HEK293 (cell line): Measurements from ENCODE around the gene PLAC1.
A peak's percentile ranks its signal among the peaks of the same experiment; 100 is the strongest.

ENCODE experiments used
- CTCF ChIA-PET: fragments of 350-600 bp; formaldehyde crosslinking; extraction: SDS; loops from one replicate; lab custom pipeline; 2021; ENCODE audit warnings: antibody characterized with exemption; lab: Yijun Ruan, JAX
- POLR2A ChIA-PET: fragments of 300-600 bp; formaldehyde crosslinking; extraction: SDS; loops from one replicate; lab custom pipeline; 2020; ENCODE audit warnings: antibody characterized with exemption, inconsistent platforms; lab: Yijun Ruan, JAX
- H3K27ac ChIP-seq: fragments of 200-500 bp; sonication (Bioruptor generic); 2 replicates; pipeline ENCODE4 v1.5.1; 2014; ENCODE audit warnings: low read depth, low read length, control low read depth, inconsistent platforms; ENCODE audit errors: extremely low read depth
- H3K36me3 ChIP-seq, 2 experiments: fragments of 200-500 bp in 1 of 2; sonication (Bioruptor generic) in 1 of 2; 1 replicate in 1 of 2; 2 replicates in 1 of 2; pipeline ENCODE4 v1.5.1; 2014 to 2017; ENCODE audit warnings: inconsistent platforms in 2 of 2, low read length in 2 of 2; ENCODE audit not compliant: control insufficient read depth in 2 of 2, insufficient read depth in 1 of 2
- H3K4me1 ChIP-seq: fragments of 200-500 bp; sonication (Bioruptor generic); 2 replicates; pipeline ENCODE4 v1.5.1; 2014; ENCODE audit warnings: mild to moderate bottlenecking, low read length, inconsistent platforms; ENCODE audit not compliant: control insufficient read depth, insufficient read depth
- H3K4me3 ChIP-seq: 2 replicates; pipeline ENCODE4 v1.5.1; 2011; ENCODE audit warnings: low read depth, mild to moderate bottlenecking, control low read depth, low read length, moderate library complexity
- H3K9me3 ChIP-seq: fragments of 200-500 bp; sonication (Bioruptor generic); 2 replicates; pipeline ENCODE4 v1.5.1; 2014; ENCODE audit warnings: low read depth, low read length, inconsistent platforms; ENCODE audit not compliant: control insufficient read depth, insufficient read depth
- GLIS1 ChIP-seq: fragments of 450-650 bp; formaldehyde crosslinking; IDR thresholded peaks from 2 replicates; pipeline ENCODE4 v1.5.1; 2016; ENCODE audit warnings: missing biosample characterization, missing genetic modification characterization
- MEIS1 ChIP-seq: sonication (generic); formaldehyde crosslinking; IDR thresholded peaks from 2 replicates; pipeline ENCODE4 v1.8.1; 2022; ENCODE audit warnings: missing genetic modification reagents, mild to moderate bottlenecking, borderline replicate concordance
- OSR2 ChIP-seq: fragments of 450-650 bp; formaldehyde crosslinking; IDR thresholded peaks from 2 replicates; pipeline ENCODE4 v1.5.1; 2016; ENCODE audit warnings: missing biosample characterization, missing genetic modification characterization
- SP7 ChIP-seq: fragments of 450-650 bp; formaldehyde crosslinking; IDR thresholded peaks from 2 replicates; pipeline ENCODE4 v1.5.1; 2016; ENCODE audit warnings: missing biosample characterization, missing genetic modification characterization
- WT1 ChIP-seq: fragments of 450-650 bp; formaldehyde crosslinking; IDR thresholded peaks from 2 replicates; pipeline ENCODE4 v1.5.1; 2016; ENCODE audit warnings: missing biosample characterization, missing genetic modification characterization
- ZIC2 ChIP-seq: fragments of 450-650 bp; formaldehyde crosslinking; IDR thresholded peaks from 2 replicates; pipeline ENCODE4 v1.5.1; 2016; ENCODE audit warnings: missing biosample characterization, missing genetic modification characterization
- ZNF10 ChIP-seq: fragments of 450-650 bp; formaldehyde crosslinking; IDR thresholded peaks from 2 replicates; pipeline ENCODE4 v1.5.1; 2017; ENCODE audit warnings: missing biosample characterization, missing genetic modification characterization
- ZNF132 ChIP-seq: fragments of 450-650 bp; formaldehyde crosslinking; IDR thresholded peaks from 2 replicates; pipeline ENCODE4 v1.5.1; 2017; ENCODE audit warnings: missing biosample characterization, missing genetic modification characterization, borderline replicate concordance
- ZNF221 ChIP-seq: fragments of 450-650 bp; formaldehyde crosslinking; IDR thresholded peaks from 2 replicates; pipeline ENCODE4 v1.5.1; 2017; ENCODE audit warnings: missing biosample characterization, missing genetic modification characterization, borderline replicate concordance
- ZNF324 ChIP-seq: fragments of 450-650 bp; formaldehyde crosslinking; IDR thresholded peaks from 2 replicates; pipeline ENCODE4 v1.5.1; 2016; ENCODE audit warnings: missing biosample characterization, missing genetic modification characterization
- ZNF521 ChIP-seq: fragments of 450-650 bp; formaldehyde crosslinking; IDR thresholded peaks from 2 replicates; pipeline ENCODE4 v1.5.1; 2017; ENCODE audit warnings: missing biosample characterization, mild to moderate bottlenecking, missing genetic modification characterization
- ZNF558 ChIP-seq: fragments of 450-650 bp; formaldehyde crosslinking; IDR thresholded peaks from 2 replicates; pipeline ENCODE4 v1.5.1; 2016; ENCODE audit warnings: missing biosample characterization, missing genetic modification characterization
- ZNF585B ChIP-seq: fragments of 450-650 bp; formaldehyde crosslinking; IDR thresholded peaks from 2 replicates; pipeline ENCODE4 v1.5.1; 2016; ENCODE audit warnings: missing biosample characterization, missing genetic modification characterization
- ZNF658 ChIP-seq: fragments of 450-650 bp; formaldehyde crosslinking; IDR thresholded peaks from 2 replicates; pipeline ENCODE4; 2016; ENCODE audit warnings: missing biosample characterization, missing genetic modification characterization
- TF ChIP-seq, protein P1 (sequence below): fragments of 450-650 bp; formaldehyde crosslinking; IDR thresholded peaks from 2 replicates; pipeline ENCODE4 v1.5.1; 2016; ENCODE audit warnings: missing biosample characterization, missing genetic modification characterization, low read depth

The PLAC1 gene, protein sequence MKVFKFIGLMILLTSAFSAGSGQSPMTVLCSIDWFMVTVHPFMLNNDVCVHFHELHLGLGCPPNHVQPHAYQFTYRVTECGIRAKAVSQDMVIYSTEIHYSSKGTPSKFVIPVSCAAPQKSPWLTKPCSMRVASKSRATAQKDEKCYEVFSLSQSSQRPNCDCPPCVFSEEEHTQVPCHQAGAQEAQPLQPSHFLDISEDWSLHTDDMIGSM

GRCh38 chrX:134658002-134658759, at the start of gene PLAC1:
TSS of gene PLAC1 (minus strand) at chrX:134658471. CDS start at chrX:134566682, 91,789 bp downstream.
- H3K4me3 ChIP-seq: no peak within 1 kb of the TSS
- no peaks in the 10 kb centered on the region for H3K36me3 ChIP-seq
- POLR2A ChIA-PET: no interaction called here
- no peaks in the 10 kb centered on the region for H3K9me3 ChIP-seq
- CTCF ChIA-PET: interaction anchor here (0.5 to 1.1 kb wide), 2 partner anchors 136 to 234 kb away, joined by 3 read pairs; no protein-coding TSS in a partner anchor
- TF ChIP-seq ZNF658 (tag by site-specific recombination) (no peak), ZIC2 (tag by site-specific recombination) (peak; percentile 86)
- no peaks in the 10 kb centered on the region for H3K4me1 ChIP-seq
- no peak within 1 kb of the TSS for H3K27ac ChIP-seq

- Histone ChIP-seq H3K27ac (no peak overlapping the region), H3K9me3 (no peaks in the 10 kb centered on the region), H3K4me1 (no peaks in the 10 kb centered on the region), H3K4me3 (no peak overlapping the region), H3K36me3 (no peaks in the 10 kb centered on the region)
- TF ChIP-seq ZIC2 (tag by site-specific recombination) (peak; percentile 80), OSR2 (tag by site-specific recombination) (peak; percentile 45), SP7 (peak; percentile 61), WT1 (peak; percentile 51; the same call in 1 of the 2 replicates), GLIS1 (tag by site-specific recombination) (peak; percentile 82)
- TF ChIP-seq, protein P1, sequence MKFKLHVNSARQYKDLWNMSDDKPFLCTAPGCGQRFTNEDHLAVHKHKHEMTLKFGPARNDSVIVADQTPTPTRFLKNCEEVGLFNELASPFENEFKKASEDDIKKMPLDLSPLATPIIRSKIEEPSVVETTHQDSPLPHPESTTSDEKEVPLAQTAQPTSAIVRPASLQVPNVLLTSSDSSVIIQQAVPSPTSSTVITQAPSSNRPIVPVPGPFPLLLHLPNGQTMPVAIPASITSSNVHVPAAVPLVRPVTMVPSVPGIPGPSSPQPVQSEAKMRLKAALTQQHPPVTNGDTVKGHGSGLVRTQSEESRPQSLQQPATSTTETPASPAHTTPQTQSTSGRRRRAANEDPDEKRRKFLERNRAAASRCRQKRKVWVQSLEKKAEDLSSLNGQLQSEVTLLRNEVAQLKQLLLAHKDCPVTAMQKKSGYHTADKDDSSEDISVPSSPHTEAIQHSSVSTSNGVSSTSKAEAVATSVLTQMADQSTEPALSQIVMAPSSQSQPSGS (tag by site-specific recombination): no peak
- ChIA-PET POLR2A (no interaction called here), CTCF (interaction anchor here (0.6 kb wide), 1 partner anchor 72 kb away, joined by 3 read pairs; no protein-coding TSS in a partner anchor)
Observed at GRCh38 chrX:134706138-134706537, 47.9 kb upstream of the PLAC1 start.

GRCh38 chrX:134695999-134696398, 37.7 kb upstream of the PLAC1 start:
- no peak overlapping the region for H3K27ac ChIP-seq
- H3K4me1 ChIP-seq: no peaks in the 10 kb centered on the region
- POLR2A ChIA-PET: no interaction called here
- H3K36me3 ChIP-seq: no peaks in the 10 kb centered on the region
- H3K4me3 ChIP-seq: no peak overlapping the region
- H3K9me3 ChIP-seq: no peaks in the 10 kb centered on the region
- CTCF ChIA-PET: no interaction called here
- no peak for TF ChIP-seq ZNF585B
- no peak for TF ChIP-seq ZNF558
- TF ChIP-seq ZNF521 (tag by site-specific recombination): no peak

- Histone ChIP-seq H3K36me3 (no peaks in the 10 kb centered on the region), H3K4me3 (no peak overlapping the region), H3K9me3 (no peaks in the 10 kb centered on the region), H3K27ac (no peak overlapping the region), H3K4me1 (no peaks in the 10 kb centered on the region)
- POLR2A ChIA-PET: no interaction called here
- TF ChIP-seq ZNF10 (no peak), MEIS1 (no peak), ZNF324 (tag by site-specific recombination) (no peak), ZNF221 (tag by site-specific recombination) (no peak), ZNF132 (tag by site-specific recombination) (no peak)
- CTCF ChIA-PET: interaction anchor here (0.6 kb wide), 1 partner anchor 1037 kb away, joined by 4 read pairs; no protein-coding TSS in a partner anchor
Observed at GRCh38 chrX:134694333-134695322, 36.4 kb upstream of the PLAC1 start.
